ENCODE measurements around the gene EFTUD2. TPM values are rescaled to one million over a fixed set of nuclear protein-coding genes. Genes with fewer than 3 reads are reported as not detected.

The EFTUD2 gene
- total and polyA plus RNA-seq, 2 of the 8 experiments (the other 6 are each of a cell fraction or from before 2014, with no cell fraction given) = 118 to 195 TPM

GRCh38 chr17:44907729-44908470 is 8.7 kb upstream of the EFTUD2 start:
- H3K9ac ChIP-seq (replicated peaks in 1 of 4; ENCODE audit: extremely low read depth in 1 of 4, low read depth in 3 of 4, low read length in 3 of 4) = no peak overlapping the region
- DNase-seq (ENCODE audit: low read depth in 1 of 2, low spot score in 2 of 2) = no peak
- no peak for TF ChIP-seq SP4 (IDR thresholded peaks at IDR 0.05; ENCODE audit: low read length)
- TF ChIP-seq TEAD4 (IDR thresholded peaks at IDR 0.05; ENCODE audit: low read depth, low read length) = no peak
- TF ChIP-seq CTBP2 (IDR thresholded peaks at IDR 0.05; ENCODE audit: borderline replicate concordance, insufficient read depth, insufficient read length, low read length) = no peak
- no peak for TF ChIP-seq GTF2F1 (IDR thresholded peaks at IDR 0.05; ENCODE audit: borderline replicate concordance, low read depth, low read length)
- no peak for TF ChIP-seq NRF1 (IDR thresholded peaks at IDR 0.05; ENCODE audit: low read depth, low read length)
- TF ChIP-seq CBX5 (IDR thresholded peaks at IDR 0.05; ENCODE audit: low read depth, low read length) = no peak
- no peak for TF ChIP-seq EP300 (IDR thresholded peaks at IDR 0.05; ENCODE audit: borderline replicate concordance in 1 of 2, low read depth in 2 of 2, low read length in 2 of 2)
- TF ChIP-seq PHF8 (conservative IDR thresholded peaks at IDR 0.05; ENCODE audit: low read depth, low read length) = no peak
- no peak for TF ChIP-seq TCF12 (IDR thresholded peaks at IDR 0.05; ENCODE audit: low read depth, low read length)
- TF ChIP-seq HDAC6 (IDR thresholded peaks at IDR 0.05; ENCODE audit: low read depth, low read length) = no peak
- no peak for TF ChIP-seq MAFK (IDR thresholded peaks at IDR 0.05; ENCODE audit: low read depth, low read length)
- no peak for TF ChIP-seq SIRT6 (IDR thresholded peaks at IDR 0.05; ENCODE audit: low read length)
- no peak for TF ChIP-seq BACH1 (IDR thresholded peaks at IDR 0.05; ENCODE audit: low read length)

More at GRCh38 chr17:44907729-44908470, 8.7 kb upstream of the EFTUD2 start:
- H3K79me1 ChIP-seq (ENCODE audit: low read depth, low read length) = no peaks in the 10 kb centered on the region
- H3K9me3 ChIP-seq (ENCODE audit: insufficient read depth in 2 of 2, low read depth in 1 of 2, low read length in 1 of 2) = no peaks in the 10 kb centered on the region
- no peaks in the 10 kb centered on the region for H4K20me1 ChIP-seq (replicated peaks in 1 of 2; ENCODE audit: control insufficient read depth in 1 of 2, insufficient read depth in 2 of 2, low read length in 2 of 2)
- no peak for FAIRE-seq
- H2BK20ac ChIP-seq (ENCODE audit: low read length) = no peak overlapping the region
- POLR2A ChIA-PET (ENCODE audit: partially characterized antibody) = interaction anchor here (0.7 kb wide), 1 partner anchor 82 kb away, joined by 3 read pairs; no protein-coding TSS in a partner anchor
- H3K4me3 ChIP-seq (ENCODE audit: extremely low read depth in 1 of 4, insufficient read depth in 2 of 4, low read depth in 3 of 4, low read length in 4 of 4) = no peak overlapping the region
- H3K27me3 ChIP-seq (replicated peaks in 1 of 4; ENCODE audit: control insufficient read depth in 3 of 4, extremely low read depth in 1 of 4, insufficient read depth in 3 of 4, low read length in 3 of 4) = peaks cover 0 to 17% (median 13%) of the 10 kb centered on the region in 4 experiments; a peak in 6 of 7 replicates
- H2AK5ac ChIP-seq (ENCODE audit: low read depth, low read length) = no peak overlapping the region; the same call in 1 of the 2 replicates
- H2BK5ac ChIP-seq (ENCODE audit: low read depth, low read length) = no peak overlapping the region
- H3K4me2 ChIP-seq (ENCODE audit: insufficient read depth in 1 of 2, low read depth in 2 of 2, low read length in 2 of 2) = no peak overlapping the region
- CTCF ChIA-PET (ENCODE audit: partially characterized antibody) = interaction anchor here (0.5 to 8.4 kb wide), 6 partner anchors 13 to 192 kb away, joined by 3 to 83 read pairs (median 4); no protein-coding TSS in a partner anchor
- H2BK15ac ChIP-seq (ENCODE audit: low read length) = no peak overlapping the region
- H4K8ac ChIP-seq (ENCODE audit: extremely low read depth, insufficient read depth, low read length) = no peak overlapping the region
- H4K5ac ChIP-seq (ENCODE audit: insufficient read length, low read depth, low read length) = no peak overlapping the region
- no peak overlapping the region for H3K14ac ChIP-seq (ENCODE audit: insufficient read length)
- H3K36me3 ChIP-seq (ENCODE audit: control insufficient read depth in 2 of 4, insufficient read depth in 4 of 4, low read length in 3 of 4) = no peaks in the 10 kb centered on the region
- WGBS, 2 experiments (ENCODE audit: extremely low coverage in 1 of 2, insufficient coverage in 1 of 2, insufficient read length in 1 of 2, insufficient replicate concordance in 2 of 2, low coverage in 1 of 2, low lambda C conversion rate in 2 of 2, missing lambda C conversion rate in 1 of 2) = 89% methylated on average over 10 of the region's 11 CpGs; no CpG with 5 or more reads in 1 of the 2 experiments
- H2BK12ac ChIP-seq (ENCODE audit: low read depth, low read length) = no peak overlapping the region
- H3K79me2 ChIP-seq (ENCODE audit: control insufficient read depth in 1 of 2, insufficient read depth in 2 of 2, low read length in 2 of 2) = no peaks in the 10 kb centered on the region
- no peak overlapping the region for H3K4ac ChIP-seq (replicated peaks; ENCODE audit: insufficient read length, low read depth, low read length)
- H3K4me1 ChIP-seq (replicated peaks in 1 of 4; ENCODE audit: control insufficient read depth in 3 of 4, insufficient read depth in 4 of 4, low read length in 3 of 4) = peaks cover 0 to 11% (median 5%) of the 10 kb centered on the region in 4 experiments; a peak in 6 of 7 replicates
- no peak overlapping the region for H3K56ac ChIP-seq (replicated peaks; ENCODE audit: insufficient read length, low read depth, low read length)
- H2BK120ac ChIP-seq (replicated peaks; ENCODE audit: low read depth, low read length) = no peak overlapping the region
- H3K23me2 ChIP-seq (ENCODE audit: low read depth, low read length) = peaks cover 6% of the 10 kb centered on the region
- H2AFZ ChIP-seq (ENCODE audit: low read length) = no peak overlapping the region
- no peak overlapping the region for H3K18ac ChIP-seq (ENCODE audit: extremely low read depth, low read length)
- no peak overlapping the region for H3K27ac ChIP-seq (ENCODE audit: low read depth, low read length)
- H4K91ac ChIP-seq (replicated peaks; ENCODE audit: insufficient read length, low read length) = no peak overlapping the region
- H3K23ac ChIP-seq (ENCODE audit: insufficient read length) = no peak overlapping the region
